ENCODE results near the gene COPS3.

COPS3 gene

DNA sequence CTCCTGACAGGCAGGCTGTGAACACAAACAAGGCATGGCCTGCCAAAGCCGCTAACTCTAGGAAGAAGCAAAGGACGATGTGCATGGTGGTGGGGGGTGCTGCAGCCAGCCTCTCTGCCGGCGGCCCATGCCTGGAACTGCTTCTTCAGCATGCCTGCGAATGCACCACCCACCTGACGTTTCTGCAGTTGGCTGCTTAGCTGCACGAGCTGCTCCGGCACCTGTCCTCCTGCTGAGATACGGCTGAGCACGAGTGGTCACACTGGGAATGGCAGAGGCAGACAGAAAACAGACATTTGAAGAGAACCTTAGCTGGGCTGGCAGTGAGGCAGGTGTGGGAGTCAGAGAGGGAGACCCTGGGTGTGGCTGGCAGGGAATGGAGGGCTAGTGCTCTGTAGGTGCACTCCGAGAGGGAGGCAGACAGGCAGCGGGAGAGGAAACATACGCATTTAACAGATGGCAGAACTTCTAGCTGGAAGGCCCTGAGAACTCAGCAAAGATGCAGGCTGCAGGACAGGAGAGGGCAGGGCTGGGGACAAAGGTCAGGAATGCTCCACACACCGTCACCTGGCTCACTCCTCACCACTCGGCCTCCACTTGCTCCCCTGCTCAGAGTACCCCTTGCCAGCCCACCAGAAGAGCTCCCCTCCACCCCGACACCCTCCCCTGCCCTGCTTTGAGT, 49.3 kb downstream of the COPS3 start:
- Histone ChIP-seq H3K9me3 (ENCODE audit: control insufficient read depth, low read length) (no peaks in the 10 kb centered on the region), H3K4me3 (ENCODE audit: insufficient read depth, low read depth, low read length, poor library complexity, severe bottlenecking) (no peak overlapping the region), H3K4me1 (ENCODE audit: control insufficient read depth, insufficient read depth, low read length, poor library complexity, severe bottlenecking) (peaks cover 13% of the 10 kb centered on the region), H3K27ac (ENCODE audit: insufficient read depth, low read length, poor library complexity, severe bottlenecking) (no peak overlapping the region), H3K36me3 (ENCODE audit: control insufficient read depth, insufficient read depth, low read length) (peaks cover 51% of the 10 kb centered on the region), H3K27me3 (replicated peaks; ENCODE audit: control insufficient read depth, insufficient read depth, low read length, poor library complexity, severe bottlenecking) (no peaks in the 10 kb centered on the region)
- no peak for DNase-seq

DNA sequence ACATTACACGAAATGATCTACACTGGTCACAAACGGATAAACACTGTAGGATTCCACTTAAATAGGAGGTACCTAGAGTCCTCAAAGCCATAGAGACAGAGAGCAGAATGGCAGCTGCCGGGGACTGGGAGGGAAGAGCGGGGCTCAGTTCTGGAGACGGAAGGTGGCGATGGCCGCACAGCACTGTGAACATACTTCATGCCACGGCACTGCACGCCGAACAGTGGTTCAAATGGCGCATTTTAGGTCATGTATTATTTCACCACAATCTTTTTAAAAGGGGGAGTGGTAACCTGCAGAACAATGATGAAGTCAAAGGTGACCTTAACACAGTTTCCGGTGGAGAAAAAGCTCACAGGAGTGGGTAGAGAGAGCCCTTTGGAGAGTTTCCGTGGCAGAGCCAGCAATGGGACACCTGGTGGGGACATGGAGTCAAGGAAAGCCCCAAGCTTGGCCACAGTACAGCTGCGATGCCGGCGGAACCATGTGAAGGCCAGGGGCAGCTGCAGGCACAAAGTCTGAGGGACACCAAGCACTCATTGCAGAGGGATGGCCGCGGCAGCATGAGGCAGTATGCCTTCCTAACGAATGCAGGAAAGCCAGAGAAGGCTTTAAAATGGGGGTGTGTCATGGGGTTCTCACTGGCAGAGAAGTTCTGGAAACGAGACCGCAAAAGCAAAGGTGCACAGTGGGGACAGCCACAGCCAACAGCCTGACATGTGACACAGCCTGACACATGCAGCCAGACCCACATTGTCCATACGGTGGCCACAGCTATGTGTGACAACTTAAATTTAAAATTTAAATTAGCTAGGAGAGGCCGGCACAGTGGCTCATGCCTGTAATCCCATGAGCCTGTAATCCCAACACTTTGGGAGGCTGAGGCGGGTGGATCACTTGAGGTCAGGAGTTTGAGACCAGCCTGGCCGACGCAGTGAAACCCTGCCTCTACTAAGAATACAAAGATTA, 51.3 kb downstream of the COPS3 start:
- Histone ChIP-seq H3K27me3 (replicated peaks; ENCODE audit: control insufficient read depth, insufficient read depth, low read length, poor library complexity, severe bottlenecking) (no peaks in the 10 kb centered on the region), H3K36me3 (ENCODE audit: control insufficient read depth, insufficient read depth, low read length) (peaks cover 71% of the 10 kb centered on the region), H3K27ac (ENCODE audit: insufficient read depth, low read length, poor library complexity, severe bottlenecking) (no peak overlapping the region), H3K9me3 (ENCODE audit: control insufficient read depth, low read length) (no peaks in the 10 kb centered on the region), H3K4me1 (ENCODE audit: control insufficient read depth, insufficient read depth, low read length, poor library complexity, severe bottlenecking) (no peaks in the 10 kb centered on the region), H3K4me3 (ENCODE audit: insufficient read depth, low read depth, low read length, poor library complexity, severe bottlenecking) (no peak overlapping the region)
- no peak for DNase-seq

DNA sequence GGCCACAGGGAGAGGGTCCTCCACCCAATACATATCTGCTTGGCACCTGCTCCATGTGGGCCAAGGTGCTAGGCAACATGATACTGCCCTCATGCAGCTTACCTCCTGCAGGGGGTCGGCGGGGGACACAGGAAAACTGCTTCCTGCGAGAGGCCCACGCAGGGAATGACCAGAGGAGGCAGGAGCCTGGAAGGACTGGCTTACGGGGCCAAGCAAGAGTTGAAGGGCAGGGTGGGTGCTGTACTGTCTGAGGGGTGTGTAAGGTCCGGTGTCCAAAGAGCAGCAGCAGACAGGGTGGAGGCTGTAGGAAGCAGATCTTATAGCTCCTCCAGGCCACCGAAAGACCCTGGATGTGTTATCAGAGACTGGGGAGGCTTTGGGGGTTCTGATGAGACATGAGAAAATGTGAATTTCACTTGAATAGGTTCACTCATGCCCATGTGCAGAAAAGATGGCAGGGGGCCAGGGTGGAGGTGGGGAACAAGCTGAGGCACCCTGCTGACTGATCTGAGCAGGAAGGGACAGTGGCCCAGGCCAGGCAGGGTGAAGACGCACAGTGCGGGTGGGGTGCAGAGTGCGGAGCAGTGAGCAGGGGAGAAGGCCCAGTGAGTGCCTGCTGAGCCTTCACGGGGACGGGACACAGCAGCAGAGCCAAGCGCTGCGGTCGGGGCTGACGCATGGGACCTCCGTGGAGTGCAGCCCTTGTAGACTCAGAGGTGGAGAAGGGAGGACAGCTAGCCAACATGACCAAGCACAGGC, 52.3 kb downstream of the COPS3 start:
- no peaks in the 10 kb centered on the region for H3K27me3 ChIP-seq (replicated peaks; ENCODE audit: control insufficient read depth, insufficient read depth, low read length, poor library complexity, severe bottlenecking)
- H3K4me3 ChIP-seq (ENCODE audit: insufficient read depth, low read depth, low read length, poor library complexity, severe bottlenecking) = no peak overlapping the region
- H3K4me1 ChIP-seq (ENCODE audit: control insufficient read depth, insufficient read depth, low read length, poor library complexity, severe bottlenecking) = no peaks in the 10 kb centered on the region
- H3K36me3 ChIP-seq (ENCODE audit: control insufficient read depth, insufficient read depth, low read length) = peaks cover 81% of the 10 kb centered on the region
- no peak overlapping the region for H3K27ac ChIP-seq (ENCODE audit: insufficient read depth, low read length, poor library complexity, severe bottlenecking)
- H3K9me3 ChIP-seq (ENCODE audit: control insufficient read depth, low read length) = no peaks in the 10 kb centered on the region
- DNase-seq = no peak

DNA sequence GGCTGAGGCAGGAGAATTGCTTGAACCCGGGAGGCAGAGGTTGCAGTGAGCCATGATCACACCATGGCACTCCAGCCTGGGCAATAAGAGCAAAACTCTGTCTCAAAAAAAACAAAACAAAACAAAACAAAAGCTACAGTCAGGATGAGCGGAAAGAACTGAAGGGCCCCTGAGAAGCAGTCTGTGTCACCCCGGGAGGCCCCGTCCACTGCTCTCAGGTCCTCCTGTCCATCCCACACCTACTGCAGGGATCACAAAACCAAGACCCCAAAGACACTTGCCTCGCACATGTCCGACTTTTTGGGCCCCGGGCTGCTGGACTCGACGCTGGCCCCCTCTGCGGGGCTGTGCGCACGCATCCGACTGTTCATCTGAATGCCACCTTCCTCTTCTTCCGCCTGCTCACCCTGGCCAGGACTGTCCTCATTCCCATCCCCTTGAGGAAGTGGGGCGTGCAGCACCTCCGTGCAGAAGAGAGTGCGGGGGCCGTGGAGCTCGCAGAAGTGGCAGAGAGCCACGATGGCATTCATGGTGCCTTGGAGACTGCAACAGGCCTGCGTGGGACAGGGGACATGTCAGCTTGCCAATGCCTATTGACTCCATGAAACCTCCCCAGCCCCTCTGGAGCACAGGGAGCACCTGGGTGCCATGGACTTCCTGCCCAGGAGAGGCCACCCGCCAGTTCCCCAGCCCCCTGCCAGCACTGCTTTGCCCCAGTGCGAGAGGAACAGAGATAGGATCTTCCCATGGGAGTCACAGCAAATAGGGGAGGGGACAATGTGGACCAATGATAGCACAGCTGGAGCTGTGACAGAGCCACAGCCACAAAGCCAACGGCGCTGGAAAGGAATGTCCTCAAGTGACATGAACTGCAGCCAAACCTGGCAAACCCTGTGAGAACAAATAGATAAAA, 53.2 kb downstream of the COPS3 start:
- Histone ChIP-seq H3K27ac (ENCODE audit: insufficient read depth, low read length, poor library complexity, severe bottlenecking) (no peak overlapping the region), H3K9me3 (ENCODE audit: control insufficient read depth, low read length) (no peaks in the 10 kb centered on the region), H3K4me3 (ENCODE audit: insufficient read depth, low read depth, low read length, poor library complexity, severe bottlenecking) (no peak overlapping the region), H3K4me1 (ENCODE audit: control insufficient read depth, insufficient read depth, low read length, poor library complexity, severe bottlenecking) (no peaks in the 10 kb centered on the region), H3K27me3 (replicated peaks; ENCODE audit: control insufficient read depth, insufficient read depth, low read length, poor library complexity, severe bottlenecking) (no peaks in the 10 kb centered on the region), H3K36me3 (ENCODE audit: control insufficient read depth, insufficient read depth, low read length) (peaks cover 89% of the 10 kb centered on the region)
- DNase-seq = no peak

DNA sequence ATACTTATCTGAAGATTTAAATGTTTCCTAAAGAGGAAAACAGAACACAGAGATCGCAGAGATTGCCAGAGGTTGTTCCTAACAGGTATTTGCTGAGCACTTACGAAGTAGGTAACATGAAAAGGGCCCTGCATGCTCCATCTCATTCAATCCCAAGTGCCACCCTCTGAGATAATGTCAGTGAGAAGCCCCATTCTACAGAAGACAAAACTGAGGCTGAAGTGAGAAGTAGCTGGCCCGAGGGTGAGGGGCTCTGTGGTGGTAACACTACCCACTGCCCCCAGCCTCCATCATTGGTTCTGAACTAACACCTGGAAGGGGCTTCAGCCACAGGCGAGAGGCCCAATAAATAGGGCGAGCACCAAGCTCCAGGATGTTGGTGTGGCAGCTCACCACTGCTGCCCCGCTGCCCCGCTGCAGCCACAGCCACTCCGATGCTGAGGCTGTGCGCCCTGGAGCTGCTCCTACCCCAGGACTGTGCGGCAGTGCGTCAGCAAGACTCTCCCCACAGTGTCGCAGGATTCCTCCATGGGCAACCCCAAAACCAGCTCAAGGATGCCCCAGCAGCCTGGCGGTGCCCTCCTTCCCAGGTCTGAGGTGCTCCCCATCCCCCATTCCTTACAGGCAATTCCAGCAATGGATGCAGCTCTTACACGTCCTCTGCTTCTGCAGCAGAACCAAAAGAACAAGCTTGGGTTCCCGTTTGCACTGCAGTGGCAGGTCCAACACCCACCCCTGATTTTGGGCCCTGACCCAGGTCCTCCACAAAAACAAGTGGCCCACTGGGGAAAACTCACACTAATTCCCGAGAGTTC, 54.4 kb downstream of the COPS3 start:
- Histone ChIP-seq H3K9me3 (ENCODE audit: control insufficient read depth, low read length) (no peaks in the 10 kb centered on the region), H3K27me3 (replicated peaks; ENCODE audit: control insufficient read depth, insufficient read depth, low read length, poor library complexity, severe bottlenecking) (no peaks in the 10 kb centered on the region), H3K4me1 (ENCODE audit: control insufficient read depth, insufficient read depth, low read length, poor library complexity, severe bottlenecking) (no peaks in the 10 kb centered on the region), H3K36me3 (ENCODE audit: control insufficient read depth, insufficient read depth, low read length) (peaks cover 95% of the 10 kb centered on the region), H3K4me3 (ENCODE audit: insufficient read depth, low read depth, low read length, poor library complexity, severe bottlenecking) (no peak overlapping the region), H3K27ac (ENCODE audit: insufficient read depth, low read length, poor library complexity, severe bottlenecking) (no peak overlapping the region)
- no peak for DNase-seq

DNA sequence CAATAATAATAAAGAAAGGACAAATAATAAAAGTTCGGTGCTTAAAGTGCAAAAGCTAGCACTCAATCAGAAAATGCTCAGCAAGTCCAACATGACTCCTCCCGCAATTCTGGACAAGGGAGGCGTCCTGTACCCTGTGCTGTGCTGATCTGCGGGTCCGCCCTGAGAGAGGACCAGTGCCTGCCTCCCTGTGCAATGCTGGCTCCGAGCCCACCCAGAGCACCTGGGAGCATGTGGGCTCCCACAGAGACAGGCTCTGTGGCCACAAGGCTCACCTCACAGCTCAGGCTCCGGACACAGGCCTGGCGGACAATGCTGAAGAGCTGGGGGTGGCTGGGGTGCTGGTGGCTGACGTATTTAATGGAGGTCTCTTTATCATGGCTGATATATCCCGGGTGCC, 55.1 kb downstream of the COPS3 start:
- Histone ChIP-seq H3K36me3 (ENCODE audit: control insufficient read depth, insufficient read depth, low read length) (peaks cover 96% of the 10 kb centered on the region), H3K4me3 (ENCODE audit: insufficient read depth, low read depth, low read length, poor library complexity, severe bottlenecking) (no peak overlapping the region), H3K27me3 (replicated peaks; ENCODE audit: control insufficient read depth, insufficient read depth, low read length, poor library complexity, severe bottlenecking) (no peaks in the 10 kb centered on the region), H3K9me3 (ENCODE audit: control insufficient read depth, low read length) (no peaks in the 10 kb centered on the region), H3K4me1 (ENCODE audit: control insufficient read depth, insufficient read depth, low read length, poor library complexity, severe bottlenecking) (no peaks in the 10 kb centered on the region), H3K27ac (ENCODE audit: insufficient read depth, low read length, poor library complexity, severe bottlenecking) (no peak overlapping the region)
- no peak for DNase-seq

DNA sequence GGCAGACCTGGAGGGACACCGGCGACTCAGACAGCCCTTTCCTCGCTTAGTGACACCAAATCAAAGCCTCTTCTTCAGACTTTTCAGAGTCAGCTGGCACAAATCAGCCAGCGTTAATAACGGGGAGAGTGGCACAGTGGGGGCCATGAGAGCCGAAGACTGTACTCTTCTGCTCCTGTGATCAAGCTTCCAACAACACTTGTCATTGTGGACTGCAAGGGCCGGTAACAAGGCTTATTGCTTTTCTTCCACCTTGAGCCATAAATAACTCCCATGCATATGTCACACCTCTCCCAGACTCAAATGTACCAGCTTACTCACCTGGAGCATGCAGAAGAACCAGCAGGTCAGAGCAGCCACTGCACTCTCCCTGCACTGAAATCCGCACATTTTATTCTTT, 56.9 kb downstream of the COPS3 start:
- no peak for DNase-seq
- Histone ChIP-seq H3K9me3 (ENCODE audit: control insufficient read depth, low read length) (no peaks in the 10 kb centered on the region), H3K4me1 (ENCODE audit: control insufficient read depth, insufficient read depth, low read length, poor library complexity, severe bottlenecking) (no peaks in the 10 kb centered on the region), H3K4me3 (ENCODE audit: insufficient read depth, low read depth, low read length, poor library complexity, severe bottlenecking) (no peak overlapping the region), H3K27ac (ENCODE audit: insufficient read depth, low read length, poor library complexity, severe bottlenecking) (no peak overlapping the region), H3K27me3 (replicated peaks; ENCODE audit: control insufficient read depth, insufficient read depth, low read length, poor library complexity, severe bottlenecking) (no peaks in the 10 kb centered on the region), H3K36me3 (ENCODE audit: control insufficient read depth, insufficient read depth, low read length) (peaks cover 91% of the 10 kb centered on the region)

DNA sequence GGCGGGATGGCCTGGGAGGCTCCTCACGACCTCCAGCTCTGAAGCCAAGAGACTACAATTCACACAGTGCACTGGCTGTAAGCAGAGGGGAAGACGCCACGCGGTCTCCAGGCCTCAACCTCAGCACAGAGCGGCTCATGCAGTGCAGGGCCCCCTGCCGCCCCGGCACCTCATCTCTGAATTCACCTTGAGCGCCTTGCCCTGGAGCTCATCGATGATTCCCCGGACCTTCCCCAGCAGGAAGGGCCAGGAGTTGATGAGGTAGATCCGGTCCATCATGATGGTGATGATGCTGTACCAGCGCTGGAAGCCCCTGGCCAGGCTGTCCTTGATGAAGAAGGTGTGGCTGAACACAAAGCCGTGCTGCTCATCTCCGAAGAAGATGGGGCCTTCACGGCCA, 57.3 kb downstream of the COPS3 start:
- H3K36me3 ChIP-seq (ENCODE audit: control insufficient read depth, insufficient read depth, low read length) = peaks cover 90% of the 10 kb centered on the region
- H3K27ac ChIP-seq (ENCODE audit: insufficient read depth, low read length, poor library complexity, severe bottlenecking) = no peak overlapping the region
- DNase-seq = no peak
- H3K4me3 ChIP-seq (ENCODE audit: insufficient read depth, low read depth, low read length, poor library complexity, severe bottlenecking) = no peak overlapping the region
- no peaks in the 10 kb centered on the region for H3K27me3 ChIP-seq (replicated peaks; ENCODE audit: control insufficient read depth, insufficient read depth, low read length, poor library complexity, severe bottlenecking)
- no peaks in the 10 kb centered on the region for H3K4me1 ChIP-seq (ENCODE audit: control insufficient read depth, insufficient read depth, low read length, poor library complexity, severe bottlenecking)
- no peaks in the 10 kb centered on the region for H3K9me3 ChIP-seq (ENCODE audit: control insufficient read depth, low read length)

DNA sequence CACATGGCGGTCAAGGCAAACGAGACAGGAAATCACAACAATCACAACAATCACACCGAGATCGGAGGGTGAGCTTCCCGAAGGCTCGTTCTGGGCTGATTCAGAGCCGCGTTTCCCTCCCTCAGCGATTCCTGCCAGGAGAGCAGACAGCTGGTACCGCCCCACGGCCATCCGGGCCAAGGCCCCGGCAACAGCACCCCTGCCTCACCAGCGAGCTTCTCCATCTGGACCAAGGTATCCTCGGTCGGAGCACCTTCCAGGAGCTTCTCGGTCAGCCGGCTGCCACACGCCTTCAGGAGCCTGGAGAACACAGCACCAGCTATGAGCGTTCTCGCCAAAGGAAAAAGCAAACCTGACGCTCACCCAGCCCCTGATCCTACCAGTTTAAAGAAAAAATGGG, 59.7 kb downstream of the COPS3 start:
- no peaks in the 10 kb centered on the region for H3K9me3 ChIP-seq (ENCODE audit: control insufficient read depth, low read length)
- H3K4me3 ChIP-seq (ENCODE audit: insufficient read depth, low read depth, low read length, poor library complexity, severe bottlenecking) = no peak overlapping the region
- no peaks in the 10 kb centered on the region for H3K4me1 ChIP-seq (ENCODE audit: control insufficient read depth, insufficient read depth, low read length, poor library complexity, severe bottlenecking)
- peaks cover 93% of the 10 kb centered on the region for H3K36me3 ChIP-seq (ENCODE audit: control insufficient read depth, insufficient read depth, low read length)
- no peak for DNase-seq
- no peak overlapping the region for H3K27ac ChIP-seq (ENCODE audit: insufficient read depth, low read length, poor library complexity, severe bottlenecking)
- H3K27me3 ChIP-seq (replicated peaks; ENCODE audit: control insufficient read depth, insufficient read depth, low read length, poor library complexity, severe bottlenecking) = no peaks in the 10 kb centered on the region
